Measurements from ENCODE around the gene TLE7. TPM values are rescaled to one million over a fixed set of nuclear protein-coding genes. Genes with fewer than 3 reads are reported as not detected.

Gene TLE7
- total RNA-seq, 1 donor from 2014 or later, result not detected

- no peak overlapping the region for H3K4me3 Mint-ChIP-seq (ENCODE audit: low read depth)
- H3K27ac Mint-ChIP-seq, result no peak overlapping the region
- no peak for DNase-seq (ENCODE audit: low spot score)
- H3K27me3 Mint-ChIP-seq (ENCODE audit: low read depth), result peaks cover 24% of the 10 kb centered on the region
- H3K36me3 Mint-ChIP-seq (ENCODE audit: low read depth), result no peaks in the 10 kb centered on the region
- peaks cover 21% of the 10 kb centered on the region for H3K4me1 Mint-ChIP-seq (ENCODE audit: low read depth)
- H3K9me3 Mint-ChIP-seq, result no peaks in the 10 kb centered on the region
- intact Hi-C loops (cut with micrococcal nuclease), result no loop called here
These were observed 37.5 kb downstream of the TLE7 start for GRCh38 chr16:71404364-71404763.

- Mint-ChIP-seq H3K27me3 (ENCODE audit: low read depth) (peaks cover 18% of the 10 kb centered on the region), H3K4me1 (ENCODE audit: low read depth) (peaks cover 15% of the 10 kb centered on the region), H3K9me3 (no peaks in the 10 kb centered on the region), H3K36me3 (ENCODE audit: low read depth) (no peaks in the 10 kb centered on the region), H3K27ac (no peak overlapping the region), H3K4me3 (ENCODE audit: low read depth) (no peak overlapping the region)
- DNase-seq (ENCODE audit: low spot score), result no peak
- intact Hi-C loops (cut with micrococcal nuclease), result no loop called here
These were observed 39.2 kb downstream of the TLE7 start for GRCh38 chr16:71402674-71403073.

DNA sequence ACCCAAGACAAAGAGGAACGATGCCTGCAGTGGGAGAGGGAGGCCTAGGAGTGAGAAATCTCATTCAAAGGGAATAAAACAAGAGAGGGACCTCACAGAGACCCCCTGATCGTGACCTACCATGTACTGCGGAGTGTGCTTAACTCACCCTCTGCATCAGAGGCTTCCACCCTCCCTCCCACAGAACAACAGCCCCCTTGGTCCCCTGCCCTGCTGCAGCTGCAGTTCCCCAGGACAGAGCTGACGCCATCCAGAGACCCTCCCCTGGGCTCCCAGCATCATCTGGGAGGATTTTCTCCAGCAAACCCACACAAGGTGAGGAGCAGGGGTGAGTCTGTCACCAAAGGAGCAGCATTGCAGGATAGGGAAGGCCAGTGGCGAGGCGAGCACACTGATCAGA, 39.8 kb downstream of the TLE7 start:
- Mint-ChIP-seq H3K36me3 (ENCODE audit: low read depth) (no peaks in the 10 kb centered on the region), H3K27me3 (ENCODE audit: low read depth) (peaks cover 18% of the 10 kb centered on the region), H3K4me1 (ENCODE audit: low read depth) (peaks cover 10% of the 10 kb centered on the region), H3K4me3 (ENCODE audit: low read depth) (no peak overlapping the region), H3K27ac (no peak overlapping the region), H3K9me3 (no peaks in the 10 kb centered on the region)
- no peak for DNase-seq (ENCODE audit: low spot score)
- intact Hi-C loops (cut with micrococcal nuclease), result no loop called here

- intact Hi-C loops (cut with micrococcal nuclease), result no loop called here
- H3K36me3 Mint-ChIP-seq (ENCODE audit: low read depth), result no peaks in the 10 kb centered on the region
- no peak overlapping the region for H3K27ac Mint-ChIP-seq
- peaks cover 8% of the 10 kb centered on the region for H3K27me3 Mint-ChIP-seq (ENCODE audit: low read depth)
- no peak overlapping the region for H3K4me3 Mint-ChIP-seq (ENCODE audit: low read depth)
- no peaks in the 10 kb centered on the region for H3K4me1 Mint-ChIP-seq (ENCODE audit: low read depth)
- DNase-seq (ENCODE audit: low spot score), result no peak
- H3K9me3 Mint-ChIP-seq, result no peaks in the 10 kb centered on the region
These were observed 41.9 kb downstream of the TLE7 start for GRCh38 chr16:71399801-71400563.

GRCh38 chr16:71396594-71396993, 45.3 kb downstream of the TLE7 start:
- no peak overlapping the region for H3K4me3 Mint-ChIP-seq (ENCODE audit: low read depth)
- intact Hi-C loops (cut with micrococcal nuclease), result no loop called here
- peaks cover 5% of the 10 kb centered on the region for H3K27me3 Mint-ChIP-seq (ENCODE audit: low read depth)
- no peaks in the 10 kb centered on the region for H3K9me3 Mint-ChIP-seq
- DNase-seq (ENCODE audit: low spot score), result no peak
- H3K27ac Mint-ChIP-seq, result no peak overlapping the region
- no peaks in the 10 kb centered on the region for H3K36me3 Mint-ChIP-seq (ENCODE audit: low read depth)
- no peaks in the 10 kb centered on the region for H3K4me1 Mint-ChIP-seq (ENCODE audit: low read depth)

DNA sequence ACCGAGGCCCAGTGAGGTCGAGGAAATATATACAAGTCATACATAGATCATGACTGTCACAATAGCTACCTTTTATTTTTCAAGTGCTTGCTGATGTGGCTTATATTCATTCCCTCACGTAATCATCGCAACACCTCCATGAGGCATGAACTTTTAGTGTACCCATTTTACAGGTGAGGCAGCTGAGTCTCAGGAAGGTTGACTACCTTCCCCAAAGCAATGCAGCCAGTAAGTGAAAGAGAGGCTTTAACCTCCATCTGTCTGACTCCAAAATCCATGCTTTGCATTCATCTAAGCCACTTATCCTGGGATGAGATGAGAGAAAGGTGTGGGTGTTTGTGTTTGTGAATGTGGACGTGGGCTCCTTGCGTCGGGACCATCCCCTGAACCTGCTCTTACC, 52.5 kb downstream of the TLE7 start:
- no peaks in the 10 kb centered on the region for H3K9me3 Mint-ChIP-seq
- H3K4me3 Mint-ChIP-seq (ENCODE audit: low read depth), result no peak overlapping the region
- no peak overlapping the region for H3K27ac Mint-ChIP-seq
- H3K27me3 Mint-ChIP-seq (ENCODE audit: low read depth), result peaks cover 11% of the 10 kb centered on the region
- DNase-seq (ENCODE audit: low spot score), result no peak
- intact Hi-C loops (cut with micrococcal nuclease), result no loop called here
- no peaks in the 10 kb centered on the region for H3K4me1 Mint-ChIP-seq (ENCODE audit: low read depth)
- H3K36me3 Mint-ChIP-seq (ENCODE audit: low read depth), result no peaks in the 10 kb centered on the region

- H3K4me3 Mint-ChIP-seq (ENCODE audit: low read depth), result no peak overlapping the region
- H3K36me3 Mint-ChIP-seq (ENCODE audit: low read depth), result no peaks in the 10 kb centered on the region
- no peak for DNase-seq (ENCODE audit: low spot score)
- H3K27ac Mint-ChIP-seq, result no peak overlapping the region
- H3K9me3 Mint-ChIP-seq, result no peaks in the 10 kb centered on the region
- intact Hi-C loops (cut with micrococcal nuclease), result no loop called here
- H3K4me1 Mint-ChIP-seq (ENCODE audit: low read depth), result no peaks in the 10 kb centered on the region
- peaks cover 5% of the 10 kb centered on the region for H3K27me3 Mint-ChIP-seq (ENCODE audit: low read depth)
These were observed 54.6 kb downstream of the TLE7 start for GRCh38 chr16:71387045-71387871.

DNA sequence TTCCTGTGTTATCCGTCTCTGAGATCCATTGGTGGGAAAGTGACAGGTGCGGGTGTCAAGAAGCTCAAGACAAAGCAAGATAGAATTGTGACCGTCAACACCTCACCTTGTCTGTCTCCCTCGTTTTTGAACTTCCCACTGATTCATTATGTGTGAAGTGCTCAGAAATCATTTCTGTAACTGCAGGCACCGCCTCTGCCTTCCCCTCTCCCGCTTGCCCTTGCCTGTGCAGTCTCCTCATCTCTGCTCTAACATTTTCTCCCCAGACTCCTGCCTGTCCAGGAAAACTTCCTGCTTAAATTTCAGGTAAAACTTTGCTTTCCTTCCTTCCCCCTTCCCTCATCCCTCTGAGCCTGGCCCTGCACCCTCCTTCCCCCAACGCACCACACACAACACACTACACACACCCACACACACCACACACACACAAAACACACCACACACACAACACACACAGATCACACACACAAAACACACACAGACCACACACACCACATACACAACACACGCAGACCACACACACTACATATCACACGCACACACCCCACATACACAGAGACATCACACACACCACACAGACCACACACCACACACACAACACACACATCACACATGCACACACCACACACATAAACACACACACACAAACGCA, 57.7 kb downstream of the TLE7 start:
- Mint-ChIP-seq H3K36me3 (ENCODE audit: low read depth) (no peaks in the 10 kb centered on the region), H3K4me1 (ENCODE audit: low read depth) (no peaks in the 10 kb centered on the region), H3K9me3 (no peaks in the 10 kb centered on the region), H3K27me3 (ENCODE audit: low read depth) (peaks cover 7% of the 10 kb centered on the region), H3K4me3 (ENCODE audit: low read depth) (no peak overlapping the region), H3K27ac (no peak overlapping the region)
- intact Hi-C loops (cut with micrococcal nuclease), result no loop called here
- no peak for DNase-seq (ENCODE audit: low spot score)

GRCh38 chr16:71383054-71383773, 58.6 kb downstream of the TLE7 start:
- Mint-ChIP-seq H3K36me3 (ENCODE audit: low read depth) (no peaks in the 10 kb centered on the region), H3K27me3 (ENCODE audit: low read depth) (peaks cover 7% of the 10 kb centered on the region), H3K4me3 (ENCODE audit: low read depth) (no peak overlapping the region), H3K4me1 (ENCODE audit: low read depth) (no peaks in the 10 kb centered on the region), H3K27ac (no peak overlapping the region), H3K9me3 (no peaks in the 10 kb centered on the region)
- intact Hi-C loops (cut with micrococcal nuclease), result no loop called here
- DNase-seq (ENCODE audit: low spot score), result no peak

DNA sequence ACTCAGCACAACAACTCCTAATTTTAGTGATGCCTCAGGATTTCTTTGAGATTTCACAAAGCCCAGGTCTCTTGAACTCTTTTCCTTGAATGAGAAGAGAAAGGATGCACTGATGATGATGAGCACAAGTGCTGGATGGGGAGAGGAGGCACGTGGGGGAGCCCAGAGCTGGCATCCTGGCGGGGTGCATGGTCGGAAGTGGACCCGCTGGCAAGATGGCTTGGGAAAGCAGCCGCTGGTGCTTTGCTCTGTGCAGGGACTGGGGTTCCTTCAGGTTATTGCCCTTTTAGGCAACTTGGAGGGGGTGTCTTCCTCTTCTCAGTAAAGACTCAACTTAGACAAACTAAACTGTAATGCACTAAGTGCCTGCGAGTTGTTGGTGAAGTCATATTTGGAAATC, 61.0 kb downstream of the TLE7 start:
- no peak for DNase-seq (ENCODE audit: low spot score)
- Mint-ChIP-seq H3K4me1 (ENCODE audit: low read depth) (no peaks in the 10 kb centered on the region), H3K9me3 (no peaks in the 10 kb centered on the region), H3K4me3 (ENCODE audit: low read depth) (no peak overlapping the region), H3K27me3 (ENCODE audit: low read depth) (peaks cover 2% of the 10 kb centered on the region), H3K36me3 (ENCODE audit: low read depth) (no peaks in the 10 kb centered on the region), H3K27ac (no peak overlapping the region)
- intact Hi-C loops (cut with micrococcal nuclease), result no loop called here

Data from activated T-helper 2 cell treated with anti-CD3 and anti-CD28 coated beads, Interferon-gamma antibody, Interleukin-2, Interleukin-4, amounts not matched to agents 10 μg/mL and 5 μg/mL and 100 μg/mL, durations not matched to agents 14 hours and 24 hours and 36 hours (primary cell).